NT2/D1 (cell line): ENCODE measurements around the gene CD3G.

Source experiments
- DNase-seq: peaks from one replicate; pipeline ENCODE4 v3.0.0-alpha.2; 2011; ENCODE audit warnings: low read depth, low spot score
- H3K27me3 ChIP-seq: 2 replicates; pipeline ENCODE4 v1.6.0; 2011; ENCODE audit warnings: mild to moderate bottlenecking; ENCODE audit not compliant: insufficient read length, insufficient read depth
- H3K36me3 ChIP-seq: 2 replicates; pipeline ENCODE4 v1.6.1; 2011; ENCODE audit warnings: mild to moderate bottlenecking, low read length, mixed read lengths; ENCODE audit not compliant: insufficient read depth, insufficient read length
- H3K4me1 ChIP-seq: 2 replicates; pipeline ENCODE4 v1.5.1; 2011; ENCODE audit not compliant: insufficient read depth, insufficient read length
- H3K4me3 ChIP-seq: 2 replicates; pipeline ENCODE4 v1.5.1; 2011; ENCODE audit warnings: low read depth; ENCODE audit not compliant: insufficient read length
- H3K9ac ChIP-seq: 2 replicates; pipeline ENCODE4 v1.6.0; 2011; ENCODE audit warnings: low read depth; ENCODE audit not compliant: insufficient read length
- H3K9me3 ChIP-seq: 2 replicates; pipeline ENCODE4 v1.5.1; 2011; ENCODE audit warnings: mild to moderate bottlenecking, low read length; ENCODE audit not compliant: insufficient read depth
- SUZ12 ChIP-seq: IDR thresholded peaks from 2 replicates; pipeline ENCODE4 v1.6.1; 2011; ENCODE audit not compliant: insufficient read length, insufficient read depth; ENCODE audit errors: extremely low read depth
- YY1 ChIP-seq: IDR thresholded peaks from 2 replicates; pipeline ENCODE4 v1.6.1; 2011; ENCODE audit not compliant: insufficient read length, insufficient read depth
- ZNF274 ChIP-seq: IDR thresholded peaks from 2 replicates; pipeline ENCODE4 v1.6.1; 2011; ENCODE audit warnings: mild to moderate bottlenecking, low read depth, low read length

CD3G gene

DNA sequence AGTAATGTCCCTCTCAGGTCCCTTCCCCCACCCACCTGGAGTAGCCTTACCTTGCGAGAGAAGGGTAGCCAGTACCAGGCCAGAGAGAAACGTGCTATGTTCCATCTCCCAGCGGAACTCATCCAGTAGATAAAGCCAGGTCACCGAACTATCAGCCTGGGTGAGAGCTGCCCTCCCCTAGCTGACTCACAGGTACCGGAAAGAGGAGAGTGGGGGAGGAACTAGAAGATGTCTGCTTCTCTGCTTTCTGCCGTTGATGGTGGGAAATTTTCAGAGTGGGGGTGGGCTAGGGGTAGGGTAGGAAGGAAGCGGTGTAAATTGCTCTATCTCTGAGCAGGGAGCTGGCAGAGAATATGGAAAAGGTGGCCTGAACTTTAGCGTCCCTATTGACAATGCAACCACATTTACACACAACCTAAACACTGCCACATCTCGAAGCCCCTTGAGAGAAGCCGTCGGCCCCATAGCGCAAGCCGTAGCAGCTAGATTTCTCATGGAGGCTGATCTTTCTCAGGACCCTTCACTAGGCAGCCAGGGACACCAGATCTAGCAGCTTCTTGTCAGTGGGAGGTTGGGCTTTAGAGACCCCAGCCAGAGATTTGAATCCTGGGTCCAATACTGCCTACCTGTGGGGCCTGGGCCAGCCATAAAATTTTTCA lies 1.5 kb upstream of the CD3G start, which contains the start of gene CD3D:
TSS of gene CD3D (minus strand) at position 203 of the 659 bp plus-strand sequence. CDS start at position 105, 98 bp downstream.
- no peak for DNase-seq
- no peaks in the 10 kb centered on the region for H3K9me3 ChIP-seq
- TF ChIP-seq YY1 (no peak), SUZ12 (no peak), ZNF274 (no peak)
- no peaks in the 10 kb centered on the region for H3K4me1 ChIP-seq
- no peak within 1 kb of the TSS for H3K9ac ChIP-seq
- no peak within 1 kb of the TSS for H3K4me3 ChIP-seq
- no peaks in the 10 kb centered on the region for H3K27me3 ChIP-seq
- H3K36me3 ChIP-seq: no peaks in the 10 kb centered on the region

- Histone ChIP-seq H3K36me3 (no peaks in the 10 kb centered on the region), H3K27me3 (no peaks in the 10 kb centered on the region), H3K4me1 (no peaks in the 10 kb centered on the region), H3K4me3 (no peak overlapping the region), H3K9ac (no peak overlapping the region), H3K9me3 (no peaks in the 10 kb centered on the region)
- TF ChIP-seq SUZ12 (no peak), ZNF274 (no peak), YY1 (no peak)
- no peak for DNase-seq
Observed at GRCh38 chr11:118343248-118343647, 896 bp upstream of the CD3G start.

DNA sequence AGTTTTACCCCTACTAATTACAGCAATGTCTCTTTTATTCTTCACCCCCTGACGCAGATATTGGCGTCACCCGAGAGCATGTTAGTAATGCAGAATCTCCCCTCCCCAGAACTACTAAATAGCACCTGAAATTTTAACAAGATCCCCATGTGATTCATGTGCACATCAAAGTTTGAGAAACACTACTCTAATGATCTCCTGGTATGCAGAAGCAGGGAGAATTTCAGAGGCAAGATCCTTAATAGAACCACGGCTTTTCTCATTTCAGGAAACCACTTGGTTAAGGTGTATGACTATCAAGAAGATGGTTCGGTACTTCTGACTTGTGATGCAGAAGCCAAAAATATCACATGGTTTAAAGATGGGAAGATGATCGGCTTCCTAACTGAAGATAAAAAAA lies 5.3 kb downstream of the CD3G start:
- no peaks in the 10 kb centered on the region for H3K27me3 ChIP-seq
- H3K9ac ChIP-seq: no peak overlapping the region
- H3K4me3 ChIP-seq: no peak overlapping the region
- DNase-seq: no peak
- H3K4me1 ChIP-seq: no peaks in the 10 kb centered on the region
- no peaks in the 10 kb centered on the region for H3K36me3 ChIP-seq
- H3K9me3 ChIP-seq: no peaks in the 10 kb centered on the region
- TF ChIP-seq SUZ12: no peak
- TF ChIP-seq YY1: no peak
- TF ChIP-seq ZNF274: no peak

DNA sequence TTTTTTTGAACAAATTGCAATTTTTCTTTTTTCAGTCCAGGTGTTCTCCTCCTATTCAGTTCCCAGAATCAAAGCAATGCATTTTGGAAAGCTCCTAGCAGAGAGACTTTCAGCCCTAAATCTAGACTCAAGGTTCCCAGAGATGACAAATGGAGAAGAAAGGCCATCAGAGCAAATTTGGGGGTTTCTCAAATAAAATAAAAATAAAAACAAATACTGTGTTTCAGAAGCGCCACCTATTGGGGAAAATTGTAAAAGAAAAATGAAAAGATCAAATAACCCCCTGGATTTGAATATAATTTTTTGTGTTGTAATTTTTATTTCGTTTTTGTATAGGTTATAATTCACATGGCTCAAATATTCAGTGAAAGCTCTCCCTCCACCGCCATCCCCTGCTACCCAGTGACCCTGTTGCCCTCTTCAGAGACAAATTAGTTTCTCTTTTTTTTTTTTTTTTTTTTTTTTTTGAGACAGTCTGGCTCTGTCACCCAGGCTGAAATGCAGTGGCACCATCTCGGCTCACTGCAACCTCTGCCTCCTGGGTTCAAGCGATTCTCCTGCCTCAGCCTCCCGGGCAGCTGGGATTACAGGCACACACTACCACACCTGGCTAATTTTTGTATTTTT lies 9.1 kb downstream of the CD3G start:
- no peak overlapping the region for H3K4me3 ChIP-seq
- DNase-seq: no peak

DNA sequence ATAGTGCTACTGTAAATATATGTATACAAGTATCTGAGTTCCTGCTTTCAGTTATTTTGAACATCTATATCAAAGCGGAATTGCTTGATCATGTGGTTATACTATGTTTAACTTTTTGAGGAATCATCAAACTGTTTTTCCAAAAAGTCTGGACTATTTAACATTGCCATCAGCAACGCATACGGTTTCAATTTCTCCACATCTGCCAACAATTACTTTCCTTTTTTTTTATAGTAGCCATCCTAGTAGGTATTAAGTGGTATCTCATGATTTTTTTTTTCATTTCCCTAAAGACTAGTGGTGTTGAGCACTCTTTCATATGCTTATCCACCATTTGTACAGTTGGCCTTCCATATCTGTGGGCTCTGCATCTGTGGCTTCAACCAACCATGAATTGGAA lies 13.9 kb downstream of the CD3G start:
- peaks cover 3% of the 10 kb centered on the region for H3K27me3 ChIP-seq
- TF ChIP-seq ZNF274 (no peak), SUZ12 (no peak), YY1 (no peak)
- no peaks in the 10 kb centered on the region for H3K36me3 ChIP-seq
- no peaks in the 10 kb centered on the region for H3K9me3 ChIP-seq
- H3K4me3 ChIP-seq: no peak overlapping the region
- no peak for DNase-seq
- no peaks in the 10 kb centered on the region for H3K4me1 ChIP-seq
- no peak overlapping the region for H3K9ac ChIP-seq

More for the DNA sequence above, 9.1 kb downstream of the CD3G start:
- TF ChIP-seq SUZ12: no peak
- no peak for TF ChIP-seq ZNF274
- TF ChIP-seq YY1: no peak
- H3K9ac ChIP-seq: no peak overlapping the region
- H3K27me3 ChIP-seq: peaks cover 3% of the 10 kb centered on the region
- no peaks in the 10 kb centered on the region for H3K9me3 ChIP-seq
- no peaks in the 10 kb centered on the region for H3K36me3 ChIP-seq
- H3K4me1 ChIP-seq: no peaks in the 10 kb centered on the region

- H3K9ac ChIP-seq: peak within 1 kb of the TSS; percentile 91
- no peak for TF ChIP-seq YY1
- TF ChIP-seq ZNF274: no peak
- no peak for TF ChIP-seq SUZ12
- DNase-seq: peak; percentile 96
- H3K9me3 ChIP-seq: no peaks in the 10 kb centered on the region
- H3K27me3 ChIP-seq: peaks cover 3% of the 10 kb centered on the region
- peaks cover 2% of the 10 kb centered on the region for H3K36me3 ChIP-seq
- H3K4me3 ChIP-seq: peak within 1 kb of the TSS; percentile 94
- H3K4me1 ChIP-seq: no peaks in the 10 kb centered on the region
Observed at GRCh38 chr11:118359295-118359958, 15.3 kb downstream of the CD3G start, which contains the start of gene UBE4A. Gene UBE4A, plus strand, starts transcription at chr11:118359600. Its CDS starts 5,481 bp downstream, at chr11:118365081.
